ENCODE results near the gene CPLX1. TPM values are rescaled to one million over a fixed set of nuclear protein-coding genes. Genes with fewer than 3 reads are reported as not detected.

The CPLX1 gene
- total RNA-seq, 1 experiment from 2014 or later = 3.5 TPM

- TF ChIP-seq USF2 (CRISPR knock-in tag; IDR thresholded peaks at IDR 0.05) = no peak
- no peak for TF ChIP-seq CDX4 (CRISPR knock-in tag; IDR thresholded peaks at IDR 0.05; ENCODE audit: borderline replicate concordance)
- TF ChIP-seq GABPB1 (CRISPR knock-in tag; IDR thresholded peaks at IDR 0.05) = no peak
- TF ChIP-seq ZNF121 (CRISPR knock-in tag; IDR thresholded peaks at IDR 0.05) = no peak
- no peak for TF ChIP-seq E2F5 (CRISPR knock-in tag; IDR thresholded peaks at IDR 0.05)
These were observed 74.3 kb downstream of the CPLX1 start (continued) for GRCh38 chr4:751676-752075.

- CTCF ChIA-PET = no interaction called here
These were observed 75.9 kb downstream of the CPLX1 start for GRCh38 chr4:749698-750666.

More at GRCh38 chr4:749698-750666, 75.9 kb downstream of the CPLX1 start:
- no peaks in the 10 kb centered on the region for H3K27me3 Mint-ChIP-seq (ENCODE audit: low read depth)
- no peak for DNase-seq (ENCODE audit: low spot score)
- POLR2A ChIA-PET = no interaction called here
- peaks cover 3% of the 10 kb centered on the region; the same call in 1 of the 2 replicates for H3K9me3 Mint-ChIP-seq
- TF ChIP-seq ZNF423 (CRISPR knock-in tag; IDR thresholded peaks at IDR 0.05) (no peak), JAZF1 (CRISPR knock-in tag; IDR thresholded peaks at IDR 0.05) (no peak), ZNF532 (CRISPR knock-in tag; IDR thresholded peaks at IDR 0.05; ENCODE audit: borderline replicate concordance) (no peak), ERG (CRISPR knock-in tag; IDR thresholded peaks at IDR 0.05) (no peak), NFE2L1 (CRISPR knock-in tag; IDR thresholded peaks at IDR 0.05) (no peak), ZNF138 (CRISPR knock-in tag; conservative IDR thresholded peaks at IDR 0.05) (no peak), NFYB (CRISPR knock-in tag; conservative IDR thresholded peaks at IDR 0.05; ENCODE audit: low read depth) (no peak), SMAD4 (CRISPR knock-in tag; IDR thresholded peaks at IDR 0.05) (no peak), PREB (CRISPR knock-in tag; IDR thresholded peaks at IDR 0.05; ENCODE audit: borderline replicate concordance) (no peak), TEAD1 (CRISPR knock-in tag; IDR thresholded peaks at IDR 0.05) (no peak), TP53 (CRISPR knock-in tag; IDR thresholded peaks at IDR 0.05) (no peak), HMGA2 (CRISPR knock-in tag; IDR thresholded peaks at IDR 0.05) (no peak), NFATC4 (CRISPR knock-in tag; IDR thresholded peaks at IDR 0.05) (no peak), SMAD3 (CRISPR knock-in tag; IDR thresholded peaks at IDR 0.05; ENCODE audit: borderline replicate concordance) (no peak), ZNF232 (CRISPR knock-in tag; IDR thresholded peaks at IDR 0.05) (no peak)
- ATAC-seq = no peak
- H3K36me3 Mint-ChIP-seq = peaks cover 25% of the 10 kb centered on the region
- H3K27ac Mint-ChIP-seq = 0 out of 2 replicates have a peak overlapping the region, but pooled peaks have one; percentile 12
- no peaks in the 10 kb centered on the region for H3K4me1 Mint-ChIP-seq
- H3K4me3 Mint-ChIP-seq = no peak overlapping the region
